HG02678 (cell line): ENCODE measurements around the gene PDXDC1.
"Not testable (repeated sequence)": the region's sequence is repeated elsewhere in the genome, so short reads cannot be mapped to it uniquely, and the experiment has no call there.

Experiments used
- ATAC-seq: cut with Tn5 transposase; IDR thresholded peaks from one replicate; pipeline ENCODE4 v1.9.1; 2021; ENCODE audit warnings: mild to moderate bottlenecking, moderate library complexity; ENCODE audit not compliant: unreplicated experiment

PDXDC1 gene

DNA sequence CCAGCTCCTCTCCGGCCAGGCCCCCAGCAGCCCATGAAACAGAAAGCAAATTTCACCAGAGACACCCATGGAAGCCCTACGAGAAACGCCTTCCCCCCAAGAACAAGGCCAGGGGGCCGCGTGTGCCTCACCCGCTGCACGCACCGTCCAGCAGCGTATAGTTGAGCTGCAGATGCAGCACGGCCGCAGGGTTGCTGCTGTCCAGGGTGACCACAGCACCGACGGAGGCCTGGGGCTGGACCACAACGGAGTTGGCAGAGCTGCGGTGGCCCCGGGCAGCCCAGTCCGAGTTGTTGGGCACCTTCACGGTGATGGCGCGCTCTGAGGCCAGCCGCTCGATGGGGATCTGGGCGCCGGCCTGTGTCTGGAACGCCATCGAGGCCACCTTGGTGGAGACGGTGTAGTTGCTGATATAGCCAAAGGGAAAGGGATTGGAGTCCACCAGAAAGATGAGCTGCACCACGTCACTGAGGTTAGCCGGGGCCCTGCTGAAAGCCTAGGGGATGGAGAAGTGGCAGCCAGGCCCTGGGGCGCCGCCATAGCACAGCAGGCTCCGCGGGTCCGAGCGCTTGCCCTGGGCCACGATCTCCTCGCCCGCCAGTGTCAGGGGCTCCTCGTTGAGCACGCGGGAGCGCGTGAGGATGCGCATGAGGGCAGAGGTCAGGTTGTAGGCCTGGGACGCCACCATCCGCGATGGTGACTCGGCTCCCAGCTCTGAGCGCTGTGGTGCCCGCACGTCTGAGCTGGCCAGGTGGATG is 156.3 kb downstream of the PDXDC1 start:
- not testable (repeated sequence) for ATAC-seq

GRCh38 chr16:15132719-15133428 is 158.0 kb downstream of the PDXDC1 start:
- ATAC-seq = not testable (repeated sequence)

DNA sequence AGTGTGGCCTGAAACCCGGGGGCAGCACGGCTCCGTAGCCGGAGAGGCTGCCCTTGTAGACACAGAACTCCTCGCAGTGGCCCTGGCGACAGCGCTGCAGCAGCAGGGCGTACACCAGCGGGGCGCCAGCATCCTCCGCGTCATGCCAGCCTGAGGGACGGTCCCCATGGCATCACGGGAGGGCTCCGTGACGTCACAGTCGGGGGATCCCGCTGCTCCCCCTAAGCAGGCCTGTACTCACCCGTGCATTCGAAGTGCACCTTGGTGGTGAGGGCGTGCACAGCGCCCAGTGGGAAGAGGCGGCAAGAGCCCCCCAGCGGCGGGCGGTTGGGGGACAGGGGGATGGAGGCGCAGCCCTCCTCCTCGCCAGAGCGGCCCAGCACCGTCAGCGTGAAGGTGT is 158.7 kb downstream of the PDXDC1 start:
- not testable (repeated sequence) for ATAC-seq

DNA sequence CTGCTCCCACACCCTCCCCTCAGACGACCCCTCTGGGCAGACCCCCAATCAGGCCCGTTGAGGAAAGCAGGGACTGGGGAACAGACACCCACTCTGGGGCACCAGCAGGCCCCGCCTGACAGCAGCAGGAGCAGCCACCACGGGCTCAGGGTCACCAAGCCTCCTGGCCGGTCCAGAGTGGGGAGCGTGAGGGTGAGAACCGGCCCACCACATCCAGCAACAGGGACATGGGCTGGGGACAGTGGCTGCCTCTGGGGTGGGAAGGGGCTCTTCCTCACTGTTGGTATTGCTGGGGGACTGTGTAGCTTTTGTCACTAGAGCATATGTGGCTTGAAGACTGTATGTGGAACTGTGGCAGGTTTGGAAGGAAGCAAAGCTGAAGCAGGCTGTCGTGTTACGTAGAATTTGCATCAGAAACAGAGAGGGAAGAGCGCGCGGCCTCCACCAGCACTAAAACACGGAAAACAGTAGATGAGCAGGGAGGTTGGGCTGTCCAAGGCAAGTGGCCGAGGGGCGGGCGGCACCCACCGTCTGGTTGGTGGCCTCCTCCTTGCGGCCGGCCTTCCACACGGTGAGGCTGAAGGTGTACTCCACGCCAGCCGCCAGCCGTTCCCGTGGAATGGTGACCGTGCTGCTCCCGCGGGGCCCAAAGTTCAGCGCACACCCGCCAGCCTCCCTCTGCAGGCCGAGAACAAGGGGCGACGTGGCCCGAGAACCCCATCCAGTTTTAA is 160.1 kb downstream of the PDXDC1 start:
- ATAC-seq = not testable (repeated sequence)

DNA sequence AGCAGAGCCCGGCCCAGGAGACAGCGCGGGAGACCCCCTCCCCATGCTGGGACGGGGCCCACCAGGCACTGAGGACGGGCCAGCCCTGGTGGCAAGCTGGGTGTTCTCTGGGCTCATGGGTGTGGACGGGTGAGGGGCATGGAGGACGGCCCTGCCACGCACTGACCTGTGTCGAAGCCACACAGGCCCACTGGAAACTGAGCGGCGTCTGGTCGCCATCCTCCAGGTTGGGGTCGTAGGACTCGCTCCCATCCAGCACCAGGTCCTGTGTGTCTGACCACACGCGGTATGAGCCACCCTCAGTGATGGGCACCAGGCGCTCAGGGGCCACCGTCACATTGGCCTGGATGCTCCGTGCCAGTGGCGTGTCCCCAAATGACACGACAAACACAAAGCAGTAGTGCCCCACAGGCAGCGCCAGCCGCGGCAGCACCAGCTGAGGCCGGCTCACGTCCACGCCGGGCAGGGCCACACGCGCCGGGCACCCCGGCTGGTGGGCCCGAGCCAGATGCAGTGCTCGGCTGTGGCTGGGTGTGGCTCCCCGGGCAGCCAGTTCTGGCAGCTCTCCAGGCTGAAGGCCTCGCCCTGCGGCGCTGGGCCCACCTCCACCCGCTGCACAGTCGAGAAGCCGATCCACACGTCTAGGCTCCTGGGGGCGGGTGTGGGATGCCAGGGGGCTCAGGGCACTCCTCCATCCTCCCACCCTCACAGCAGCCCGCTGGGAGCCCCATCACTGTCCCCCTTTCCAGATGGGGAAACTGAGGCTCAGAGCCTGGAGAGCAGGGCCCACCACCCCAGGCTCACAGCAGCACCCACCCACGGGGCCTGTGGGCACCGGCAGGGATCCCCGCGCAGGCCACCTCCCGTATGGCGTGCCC is 160.9 kb downstream of the PDXDC1 start:
- not testable (repeated sequence) for ATAC-seq

GRCh38 chr16:15137514-15137913 is 162.7 kb downstream of the PDXDC1 start:
- not testable (repeated sequence) for ATAC-seq

DNA sequence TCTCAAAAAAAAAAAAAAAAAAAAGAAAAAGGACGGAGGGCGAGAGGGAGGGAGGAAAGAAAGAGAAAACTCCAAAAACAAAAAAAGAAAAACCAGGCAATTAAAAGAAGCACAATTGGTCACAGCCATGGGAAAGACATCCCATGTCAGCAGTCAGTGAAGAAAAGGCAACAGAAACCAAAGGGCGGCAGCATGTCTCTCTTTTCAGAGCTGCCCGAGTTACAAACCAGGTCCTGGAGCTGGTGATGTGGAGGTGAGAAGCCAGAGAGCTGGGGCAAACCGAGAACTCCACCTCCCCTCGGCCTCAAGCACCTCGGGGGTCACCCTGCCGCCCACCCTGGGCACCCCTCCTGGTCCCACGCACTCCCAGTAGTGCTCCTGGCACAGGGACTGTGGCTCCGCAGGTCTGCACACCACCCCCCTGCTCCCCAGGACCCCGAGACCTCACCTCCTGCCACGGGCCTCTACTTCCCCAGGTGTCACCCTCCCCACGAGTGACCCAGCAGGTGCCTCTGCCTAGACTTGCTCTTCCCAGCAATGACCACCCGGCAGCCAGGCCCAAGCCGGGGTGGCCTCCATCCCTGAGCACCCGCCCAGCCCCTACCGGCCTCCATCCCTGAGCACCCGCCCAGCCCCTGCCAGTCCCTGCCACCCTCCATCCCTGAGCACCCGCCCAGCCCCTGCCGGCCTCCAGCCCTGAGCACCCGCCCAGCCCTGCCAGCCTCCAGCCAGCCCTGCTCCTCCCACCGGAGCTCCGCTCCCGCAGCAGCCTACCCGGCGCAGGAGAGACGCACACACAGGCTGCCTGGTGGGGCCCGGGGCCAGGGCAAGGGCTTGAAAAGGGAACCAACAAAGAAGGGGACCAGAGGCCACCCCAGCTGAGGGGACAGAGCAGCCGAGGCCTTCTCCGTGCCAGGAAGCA is 165.9 kb downstream of the PDXDC1 start:
- not testable (repeated sequence) for ATAC-seq

DNA sequence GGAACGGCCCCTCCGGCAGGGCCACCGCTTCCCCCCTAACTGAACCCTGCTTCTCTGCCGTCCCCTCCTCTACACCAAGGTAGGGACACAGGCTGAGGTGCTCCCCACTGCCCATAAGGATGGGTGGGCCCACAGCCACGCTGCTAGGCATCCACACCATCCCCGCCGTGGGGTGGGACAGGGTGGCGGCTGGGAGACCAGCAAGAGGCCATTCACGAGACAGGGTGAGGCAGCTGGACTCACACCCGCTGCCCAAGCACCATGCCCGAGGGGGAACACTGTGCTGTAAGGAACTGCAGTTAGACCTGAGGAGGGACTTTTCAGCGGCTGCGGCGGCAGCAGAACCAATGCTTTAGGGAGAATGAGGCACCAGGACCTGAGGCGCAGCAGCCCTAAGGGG is 166.8 kb downstream of the PDXDC1 start:
- ATAC-seq = no peak

DNA sequence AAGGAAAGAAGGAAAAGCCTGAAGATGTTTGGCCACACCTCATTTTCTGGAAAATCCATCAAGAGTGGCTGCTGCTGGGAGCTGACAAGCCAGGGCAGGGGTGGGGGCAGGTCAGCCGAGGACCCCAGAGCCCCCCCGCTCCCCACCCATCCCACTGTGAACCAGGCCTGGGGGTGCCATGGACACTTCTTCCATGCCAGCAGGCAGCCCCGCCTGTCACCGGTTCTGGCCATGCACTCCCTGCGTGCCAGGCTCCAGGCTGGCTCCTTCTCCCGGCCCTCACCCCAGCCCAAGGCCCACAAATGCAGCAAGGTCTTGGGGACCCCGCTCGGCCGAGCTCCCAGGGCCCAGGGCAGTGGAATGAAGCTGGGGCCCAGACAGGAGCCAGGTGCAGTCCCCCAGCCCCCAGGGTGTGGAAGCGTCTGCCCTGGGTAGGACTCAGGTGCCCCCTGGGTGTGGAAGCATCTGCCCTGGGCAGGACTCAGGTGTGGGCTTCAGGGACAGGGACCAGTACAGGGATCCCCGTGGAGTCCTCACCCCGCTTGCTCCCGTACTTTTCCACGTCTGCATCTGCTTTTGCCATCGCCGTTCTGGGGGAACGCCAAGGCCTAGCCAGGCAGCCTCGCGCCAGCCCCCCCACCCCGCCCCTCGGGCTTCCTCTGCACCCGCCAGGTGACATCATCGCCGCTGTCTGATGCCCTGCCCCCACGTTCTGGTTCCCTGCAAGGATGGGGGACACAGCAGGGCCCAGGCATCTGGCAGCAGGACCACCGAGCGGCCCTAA is 167.5 kb downstream of the PDXDC1 start:
- not testable (repeated sequence) for ATAC-seq

- ATAC-seq = not testable (repeated sequence)
Observed at GRCh38 chr16:15142891-15143600, 168.2 kb downstream of the PDXDC1 start.

DNA sequence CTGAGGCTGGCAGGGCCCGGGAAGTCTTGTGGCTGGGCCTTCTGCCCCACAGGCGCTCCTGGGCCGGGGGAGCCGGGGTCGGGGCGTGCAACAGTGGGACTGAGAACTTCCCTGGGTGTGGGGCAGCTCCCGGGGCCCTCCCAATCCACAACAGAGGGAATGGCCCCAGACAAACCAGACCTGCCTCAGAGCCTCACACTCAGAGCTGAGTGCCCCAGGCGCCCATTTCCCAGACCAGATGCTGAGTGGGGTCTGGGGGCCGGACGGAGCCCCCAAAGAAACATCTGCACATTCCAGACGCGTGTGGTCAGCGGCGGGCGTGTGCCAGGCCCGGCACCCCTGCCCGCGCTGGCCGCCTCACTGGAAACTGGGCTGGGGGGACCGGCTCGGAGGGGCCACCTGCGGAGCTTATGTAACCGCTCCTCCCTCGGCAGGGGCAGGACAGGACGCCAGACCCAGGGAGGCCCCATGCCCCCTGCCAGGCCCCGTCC is 168.8 kb downstream of the PDXDC1 start:
- ATAC-seq = not testable (repeated sequence)

DNA sequence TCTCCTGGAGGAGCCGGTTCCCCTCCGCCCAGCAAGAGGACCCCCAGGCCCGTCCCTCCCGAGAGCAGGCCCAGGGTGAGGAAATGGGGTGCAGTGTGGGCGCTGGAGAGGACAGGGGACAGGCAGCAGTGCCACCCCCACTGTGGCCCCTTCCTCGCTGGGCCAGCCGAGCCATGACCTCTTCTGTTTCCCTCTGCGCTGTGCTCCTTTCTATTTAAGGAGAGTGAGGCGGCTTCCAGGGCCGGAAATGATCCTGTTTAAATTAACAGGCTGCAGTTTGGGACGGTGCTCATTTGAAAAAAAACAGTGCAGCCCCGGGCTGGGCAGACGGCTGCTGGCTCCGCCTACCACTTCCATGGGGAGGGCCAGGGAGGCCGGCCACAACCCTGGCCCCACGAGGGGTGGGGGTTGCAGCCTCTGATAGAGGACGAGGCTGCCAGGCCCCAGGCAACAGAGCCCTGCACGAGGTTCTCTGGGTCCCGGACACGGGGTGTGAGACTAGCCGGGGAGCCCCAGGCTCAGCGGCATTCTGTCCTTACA is 169.3 kb downstream of the PDXDC1 start:
- not testable (repeated sequence) for ATAC-seq

GRCh38 chr16:15144781-15145417 is 170.1 kb downstream of the PDXDC1 start:
- not testable (repeated sequence) for ATAC-seq

DNA sequence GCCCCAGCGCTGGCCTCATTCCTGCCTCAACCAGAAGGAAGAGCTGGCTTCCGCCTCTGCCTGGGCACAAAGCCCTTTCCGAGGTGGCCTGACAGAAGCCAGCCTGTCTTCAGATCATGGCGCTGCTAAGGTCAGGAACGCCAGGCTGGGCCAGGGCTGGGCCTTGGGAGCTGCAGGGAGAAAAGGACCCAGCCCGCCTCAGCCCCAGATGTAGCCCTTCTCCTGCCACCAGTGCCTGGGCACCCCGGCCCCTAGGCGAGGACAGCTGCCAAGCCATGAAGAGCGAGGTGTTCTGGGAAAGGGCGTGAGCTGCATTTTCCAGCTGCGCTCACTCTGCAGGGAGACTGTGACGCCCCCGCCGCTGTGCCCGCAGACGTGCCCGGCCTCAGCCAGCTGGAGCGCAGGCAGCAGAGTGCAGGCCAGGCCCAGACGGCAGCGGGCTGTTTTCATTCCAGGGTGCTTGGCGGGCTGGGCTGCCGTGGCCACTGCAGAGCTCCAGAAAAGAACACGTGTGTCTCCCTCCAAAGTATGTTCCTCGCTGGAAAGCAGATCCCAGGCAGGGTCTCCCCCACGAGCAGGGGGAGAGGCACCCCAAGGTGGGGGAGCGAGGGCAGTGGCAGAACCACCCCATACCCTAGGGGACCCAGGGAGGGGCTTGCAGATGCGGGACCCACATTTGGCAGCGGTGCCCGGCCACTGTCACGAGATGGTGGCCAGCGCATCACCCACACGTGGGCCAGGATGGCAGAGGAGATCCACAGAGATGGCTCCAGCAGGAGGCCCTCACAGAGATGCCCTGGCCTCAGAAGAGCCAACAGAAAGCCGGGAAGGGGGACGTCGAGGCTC is 170.8 kb downstream of the PDXDC1 start:
- not testable (repeated sequence) for ATAC-seq

GRCh38 chr16:15146264-15146662 is 171.4 kb downstream of the PDXDC1 start:
- ATAC-seq = not testable (repeated sequence)

GRCh38 chr16:15148831-15149230 is 174.0 kb downstream of the PDXDC1 start:
- not testable (repeated sequence) for ATAC-seq
